SK-N-SH treated with all-trans-retinoic acid at 6 μM for 48 hours (cell line): ENCODE data around the gene GID4.

Source experiments
- ARNTL ChIP-seq: fragments of 450-650 bp; formaldehyde crosslinking; IDR thresholded peaks from 2 replicates; pipeline ENCODE4 v1.5.0; 2020; ENCODE audit warnings: low read depth, mild to moderate bottlenecking, moderate library complexity, borderline replicate concordance
- BACH2 ChIP-seq: fragments of 250-450 bp; sonication (Bioruptor Pico); IDR thresholded peaks from 2 replicates; pipeline ENCODE4 v1.9.0; 2021; ENCODE audit warnings: mild to moderate bottlenecking, borderline replicate concordance
- ESRRG ChIP-seq: fragments of 250-450 bp; sonication (Bioruptor Pico); IDR thresholded peaks from 2 replicates; pipeline ENCODE4 v1.6.1; 2021; ENCODE audit warnings: mild to moderate bottlenecking
- OSR1 ChIP-seq: fragments of 250-450 bp; sonication (Bioruptor Pico); IDR thresholded peaks from 2 replicates; pipeline ENCODE4 v1.8.0; 2022; ENCODE audit warnings: moderate library complexity, mild to moderate bottlenecking, inconsistent platforms
- RARB ChIP-seq: fragments of 250-450 bp; sonication (Bioruptor Pico); IDR thresholded peaks from 2 replicates; pipeline ENCODE4 v1.8.0; 2021; ENCODE audit warnings: mild to moderate bottlenecking, moderate library complexity
- TCF4 ChIP-seq: fragments of 250-450 bp; sonication (Bioruptor Pico); IDR thresholded peaks from 2 replicates; pipeline ENCODE4 v1.8.0; 2021; ENCODE audit warnings: mild to moderate bottlenecking, moderate library complexity, borderline replicate concordance
- ZFP3 ChIP-seq: fragments of 250-450 bp; sonication (Bioruptor Pico); IDR thresholded peaks from 2 replicates; pipeline ENCODE4 v1.5.0; 2020; ENCODE audit warnings: mild to moderate bottlenecking, moderate library complexity
- ZFP30 ChIP-seq: fragments of 450-650 bp; formaldehyde crosslinking; IDR thresholded peaks from 2 replicates; pipeline ENCODE4 v1.5.0; 2022; ENCODE audit warnings: mild to moderate bottlenecking, moderate library complexity
- ZNF565 ChIP-seq: fragments of 450-650 bp; formaldehyde crosslinking; conservative IDR thresholded peaks from 2 replicates; pipeline ENCODE4 v1.5.0; 2020; ENCODE audit warnings: low read depth, mild to moderate bottlenecking, moderate library complexity
- TF ChIP-seq, protein P1 (sequence below): fragments of 250-450 bp; sonication (Bioruptor Pico); IDR thresholded peaks from 2 replicates; pipeline ENCODE4 v1.8.0; 2020; ENCODE audit warnings: mild to moderate bottlenecking, moderate library complexity, borderline replicate concordance
- TF ChIP-seq, protein P2 (sequence below): fragments of 250-450 bp; sonication (Bioruptor Pico); IDR thresholded peaks from 2 replicates; pipeline ENCODE4 v1.5.1; 2020; ENCODE audit warnings: low read depth, mild to moderate bottlenecking, moderate library complexity
- TF ChIP-seq, protein P3 (sequence below): fragments of 250-450 bp; sonication (Bioruptor Pico); IDR thresholded peaks from 2 replicates; pipeline ENCODE4 v1.5.1; 2021; ENCODE audit warnings: mild to moderate bottlenecking, moderate library complexity
- TF ChIP-seq, protein P4 (sequence below): fragments of 250-450 bp; sonication (Bioruptor Pico); IDR thresholded peaks from 2 replicates; pipeline ENCODE4 v1.8.0; 2021; ENCODE audit warnings: low read depth, mild to moderate bottlenecking, moderate library complexity, borderline replicate concordance

DNA sequence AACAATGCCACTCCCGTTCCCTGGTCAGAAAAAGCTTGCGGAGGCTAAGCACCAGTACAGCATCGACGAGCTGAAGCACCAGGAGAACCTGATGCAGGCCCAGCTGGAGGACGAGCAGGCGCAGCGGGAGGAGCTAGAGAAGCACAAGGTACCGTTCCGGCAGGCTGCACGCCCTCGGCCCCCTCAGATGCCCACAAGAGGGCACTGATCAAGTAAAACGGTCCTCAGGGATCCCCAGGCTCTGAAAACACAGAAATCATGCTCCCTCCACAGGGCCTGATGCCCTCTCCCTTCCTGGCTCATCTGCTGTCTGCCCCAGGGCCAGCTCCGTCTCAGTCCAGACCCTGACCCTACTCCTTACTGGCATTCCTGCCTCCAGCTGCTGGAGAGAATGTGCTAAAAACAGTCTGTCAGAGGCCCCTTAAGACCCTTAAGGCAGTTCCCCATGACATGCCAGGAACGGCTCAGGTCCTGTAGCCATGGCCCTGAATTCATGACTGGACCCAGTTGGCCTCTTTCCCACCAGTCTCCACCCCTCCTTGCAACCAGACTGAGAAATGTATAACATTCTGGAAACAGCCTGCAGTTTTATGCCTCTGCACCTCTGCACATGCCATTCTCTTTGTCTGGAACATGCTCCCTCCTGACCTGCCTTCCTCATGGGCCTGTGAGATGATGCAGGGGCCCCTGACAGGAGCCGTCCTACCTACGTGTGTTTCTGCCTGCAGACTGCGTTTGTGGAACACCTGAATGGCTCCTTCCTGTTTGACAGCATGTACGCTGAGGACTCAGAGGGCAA is 44.7 kb upstream of the GID4 start:
- TF ChIP-seq BACH2 (CRISPR knock-in tag), result no peak
- TF ChIP-seq ZFP30 (CRISPR knock-in tag), result no peak
- TF ChIP-seq, protein P1, sequence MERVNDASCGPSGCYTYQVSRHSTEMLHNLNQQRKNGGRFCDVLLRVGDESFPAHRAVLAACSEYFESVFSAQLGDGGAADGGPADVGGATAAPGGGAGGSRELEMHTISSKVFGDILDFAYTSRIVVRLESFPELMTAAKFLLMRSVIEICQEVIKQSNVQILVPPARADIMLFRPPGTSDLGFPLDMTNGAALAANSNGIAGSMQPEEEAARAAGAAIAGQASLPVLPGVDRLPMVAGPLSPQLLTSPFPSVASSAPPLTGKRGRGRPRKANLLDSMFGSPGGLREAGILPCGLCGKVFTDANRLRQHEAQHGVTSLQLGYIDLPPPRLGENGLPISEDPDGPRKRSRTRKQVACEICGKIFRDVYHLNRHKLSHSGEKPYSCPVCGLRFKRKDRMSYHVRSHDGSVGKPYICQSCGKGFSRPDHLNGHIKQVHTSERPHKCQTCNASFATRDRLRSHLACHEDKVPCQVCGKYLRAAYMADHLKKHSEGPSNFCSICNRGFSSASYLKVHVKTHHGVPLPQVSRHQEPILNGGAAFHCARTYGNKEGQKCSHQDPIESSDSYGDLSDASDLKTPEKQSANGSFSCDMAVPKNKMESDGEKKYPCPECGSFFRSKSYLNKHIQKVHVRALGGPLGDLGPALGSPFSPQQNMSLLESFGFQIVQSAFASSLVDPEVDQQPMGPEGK (CRISPR knock-in tag), result no peak
- no peak for TF ChIP-seq ESRRG
- TF ChIP-seq ARNTL (CRISPR knock-in tag), result no peak
- TF ChIP-seq TCF4, result no peak
- TF ChIP-seq ZFP3 (CRISPR knock-in tag), result no peak
- no peak for TF ChIP-seq ZNF565 (CRISPR knock-in tag)
- TF ChIP-seq, protein P2, sequence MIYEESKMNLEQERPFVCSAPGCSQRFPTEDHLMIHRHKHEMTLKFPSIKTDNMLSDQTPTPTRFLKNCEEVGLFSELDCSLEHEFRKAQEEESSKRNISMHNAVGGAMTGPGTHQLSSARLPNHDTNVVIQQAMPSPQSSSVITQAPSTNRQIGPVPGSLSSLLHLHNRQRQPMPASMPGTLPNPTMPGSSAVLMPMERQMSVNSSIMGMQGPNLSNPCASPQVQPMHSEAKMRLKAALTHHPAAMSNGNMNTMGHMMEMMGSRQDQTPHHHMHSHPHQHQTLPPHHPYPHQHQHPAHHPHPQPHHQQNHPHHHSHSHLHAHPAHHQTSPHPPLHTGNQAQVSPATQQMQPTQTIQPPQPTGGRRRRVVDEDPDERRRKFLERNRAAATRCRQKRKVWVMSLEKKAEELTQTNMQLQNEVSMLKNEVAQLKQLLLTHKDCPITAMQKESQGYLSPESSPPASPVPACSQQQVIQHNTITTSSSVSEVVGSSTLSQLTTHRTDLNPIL (CRISPR knock-in tag), result no peak
- no peak for TF ChIP-seq RARB (CRISPR knock-in tag)
- TF ChIP-seq, protein P3, sequence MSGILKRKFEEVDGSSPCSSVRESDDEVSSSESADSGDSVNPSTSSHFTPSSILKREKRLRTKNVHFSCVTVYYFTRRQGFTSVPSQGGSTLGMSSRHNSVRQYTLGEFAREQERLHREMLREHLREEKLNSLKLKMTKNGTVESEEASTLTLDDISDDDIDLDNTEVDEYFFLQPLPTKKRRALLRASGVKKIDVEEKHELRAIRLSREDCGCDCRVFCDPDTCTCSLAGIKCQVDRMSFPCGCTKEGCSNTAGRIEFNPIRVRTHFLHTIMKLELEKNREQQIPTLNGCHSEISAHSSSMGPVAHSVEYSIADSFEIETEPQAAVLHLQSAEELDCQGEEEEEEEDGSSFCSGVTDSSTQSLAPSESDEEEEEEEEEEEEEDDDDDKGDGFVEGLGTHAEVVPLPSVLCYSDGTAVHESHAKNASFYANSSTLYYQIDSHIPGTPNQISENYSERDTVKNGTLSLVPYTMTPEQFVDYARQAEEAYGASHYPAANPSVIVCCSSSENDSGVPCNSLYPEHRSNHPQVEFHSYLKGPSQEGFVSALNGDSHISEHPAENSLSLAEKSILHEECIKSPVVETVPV (CRISPR knock-in tag), result no peak
- TF ChIP-seq, protein P4, sequence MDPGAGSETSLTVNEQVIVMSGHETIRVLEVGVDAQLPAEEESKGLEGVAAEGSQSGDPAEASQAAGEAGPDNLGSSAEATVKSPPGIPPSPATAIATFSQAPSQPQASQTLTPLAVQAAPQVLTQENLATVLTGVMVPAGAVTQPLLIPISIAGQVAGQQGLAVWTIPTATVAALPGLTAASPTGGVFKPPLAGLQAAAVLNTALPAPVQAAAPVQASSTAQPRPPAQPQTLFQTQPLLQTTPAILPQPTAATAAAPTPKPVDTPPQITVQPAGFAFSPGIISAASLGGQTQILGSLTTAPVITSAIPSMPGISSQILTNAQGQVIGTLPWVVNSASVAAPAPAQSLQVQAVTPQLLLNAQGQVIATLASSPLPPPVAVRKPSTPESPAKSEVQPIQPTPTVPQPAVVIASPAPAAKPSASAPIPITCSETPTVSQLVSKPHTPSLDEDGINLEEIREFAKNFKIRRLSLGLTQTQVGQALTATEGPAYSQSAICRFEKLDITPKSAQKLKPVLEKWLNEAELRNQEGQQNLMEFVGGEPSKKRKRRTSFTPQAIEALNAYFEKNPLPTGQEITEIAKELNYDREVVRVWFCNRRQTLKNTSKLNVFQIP (CRISPR knock-in tag), result no peak
- TF ChIP-seq OSR1 (CRISPR knock-in tag), result no peak
